K562 (cell line): ENCODE data around the gene ATF4.

Experiments used
- CTCF ChIP-seq, 3 experiments: IDR thresholded peaks in 2 of 3; conservative IDR thresholded peaks in 1 of 3; 2 replicates each; pipeline ENCODE4 v1.5.1; 2011 to 2012; ENCODE audit warnings: low read length in 3 of 3, mild to moderate bottlenecking in 3 of 3, control low read depth in 2 of 3, improper control_type of control experiment in 1 of 3, inconsistent platforms in 1 of 3, low read depth in 1 of 3, mixed read lengths in 1 of 3, moderate library complexity in 1 of 3; ENCODE audit not compliant: insufficient read depth in 2 of 3
- EP300 ChIP-seq: IDR thresholded peaks from 2 replicates; pipeline ENCODE4 v1.6.1; 2012; ENCODE audit warnings: low read length, improper control_type of control experiment
- ETV5 ChIP-seq: sonication (generic); formaldehyde crosslinking; IDR thresholded peaks from 2 replicates; pipeline ENCODE4 v1.4.0; 2020; ENCODE audit warnings: low read depth, mild to moderate bottlenecking, missing genetic modification reagents
- FOXA1 ChIP-seq: fragments of 450-650 bp; IDR thresholded peaks from 2 replicates; pipeline ENCODE4 v1.6.1; 2016; ENCODE audit warnings: mild to moderate bottlenecking, borderline replicate concordance
- NFYB ChIP-seq: IDR thresholded peaks from 2 replicates; pipeline ENCODE4 v1.6.1; 2011; ENCODE audit warnings: mild to moderate bottlenecking, moderate library complexity; ENCODE audit not compliant: insufficient read length; ENCODE audit errors: extremely low read depth
- POLR2A ChIP-seq: fragments of 450-650 bp; conservative IDR thresholded peaks from 2 replicates; pipeline ENCODE4 v1.6.1; 2016
- POLR3A ChIP-seq: IDR thresholded peaks from 2 replicates; pipeline ENCODE4 v1.6.1; 2011; ENCODE audit warnings: borderline replicate concordance, mild to moderate bottlenecking, moderate library complexity; ENCODE audit not compliant: insufficient read length, insufficient read depth; ENCODE audit errors: extremely low read depth
- TEAD1 ChIP-seq, 2 experiments: fragments of 450-650 bp in 1 of 2; sonication (generic) in 1 of 2; formaldehyde crosslinking; IDR thresholded peaks; 2 replicates each; pipeline versions ENCODE4 v1.4.0 to v1.8.0; 2020 to 2022; ENCODE audit warnings: mild to moderate bottlenecking in 2 of 2, missing genetic modification reagents in 1 of 2
- ZFX ChIP-seq: sonication (generic); formaldehyde crosslinking; IDR thresholded peaks from 2 replicates; pipeline ENCODE4 v1.8.0; 2022; ENCODE audit warnings: mild to moderate bottlenecking, missing genetic modification reagents, moderate library complexity
- ZNF140 ChIP-seq: fragments of 250-450 bp; sonication (Bioruptor Pico); IDR thresholded peaks from 2 replicates; pipeline ENCODE4 v1.8.0; 2021; ENCODE audit warnings: moderate library complexity, mild to moderate bottlenecking, inconsistent platforms
- ZNF639 ChIP-seq, 2 experiments: fragments of 200-800 bp in 1 of 2; sonication (Bioruptor generic) in 1 of 2; sonication (generic) in 1 of 2; formaldehyde crosslinking in 1 of 2; IDR thresholded peaks in 1 of 2; conservative IDR thresholded peaks in 1 of 2; 2 replicates each; pipeline versions ENCODE4 v1.5.0 to v1.6.1; 2016 to 2020; ENCODE audit warnings: missing compliant biosample characterization in 1 of 2, missing genetic modification characterization in 1 of 2, missing genetic modification reagents in 1 of 2
- TF ChIP-seq, protein P1 (sequence below): fragments of 250-450 bp; sonication (Bioruptor Pico); IDR thresholded peaks from 2 replicates; pipeline ENCODE4 v1.4.0; 2020; ENCODE audit warnings: mild to moderate bottlenecking, moderate library complexity
- TF ChIP-seq, protein P2 (sequence below): fragments of 450-650 bp; formaldehyde crosslinking; conservative IDR thresholded peaks from 2 replicates; pipeline ENCODE4 v1.4.0; 2022; ENCODE audit warnings: mild to moderate bottlenecking, missing genetic modification characterization

- no peak for TF ChIP-seq ZNF639 (CRISPR knock-in tag; conservative IDR thresholded peaks at IDR 0.05 in 1 of 2, IDR thresholded peaks at IDR 0.05 in 1 of 2)
- TF ChIP-seq ZFX = no peak
- TF ChIP-seq CTCF (IDR thresholded peaks at IDR 0.05 in 2 of 3, conservative IDR thresholded peaks at IDR 0.05 in 1 of 3; ENCODE audit: insufficient read depth in 2 of 3, low read depth in 1 of 3, low read length in 3 of 3) = no peak
- TF ChIP-seq ZNF140 (CRISPR knock-in tag) = no peak
- TF ChIP-seq EP300 = no peak
- TF ChIP-seq, protein P1, sequence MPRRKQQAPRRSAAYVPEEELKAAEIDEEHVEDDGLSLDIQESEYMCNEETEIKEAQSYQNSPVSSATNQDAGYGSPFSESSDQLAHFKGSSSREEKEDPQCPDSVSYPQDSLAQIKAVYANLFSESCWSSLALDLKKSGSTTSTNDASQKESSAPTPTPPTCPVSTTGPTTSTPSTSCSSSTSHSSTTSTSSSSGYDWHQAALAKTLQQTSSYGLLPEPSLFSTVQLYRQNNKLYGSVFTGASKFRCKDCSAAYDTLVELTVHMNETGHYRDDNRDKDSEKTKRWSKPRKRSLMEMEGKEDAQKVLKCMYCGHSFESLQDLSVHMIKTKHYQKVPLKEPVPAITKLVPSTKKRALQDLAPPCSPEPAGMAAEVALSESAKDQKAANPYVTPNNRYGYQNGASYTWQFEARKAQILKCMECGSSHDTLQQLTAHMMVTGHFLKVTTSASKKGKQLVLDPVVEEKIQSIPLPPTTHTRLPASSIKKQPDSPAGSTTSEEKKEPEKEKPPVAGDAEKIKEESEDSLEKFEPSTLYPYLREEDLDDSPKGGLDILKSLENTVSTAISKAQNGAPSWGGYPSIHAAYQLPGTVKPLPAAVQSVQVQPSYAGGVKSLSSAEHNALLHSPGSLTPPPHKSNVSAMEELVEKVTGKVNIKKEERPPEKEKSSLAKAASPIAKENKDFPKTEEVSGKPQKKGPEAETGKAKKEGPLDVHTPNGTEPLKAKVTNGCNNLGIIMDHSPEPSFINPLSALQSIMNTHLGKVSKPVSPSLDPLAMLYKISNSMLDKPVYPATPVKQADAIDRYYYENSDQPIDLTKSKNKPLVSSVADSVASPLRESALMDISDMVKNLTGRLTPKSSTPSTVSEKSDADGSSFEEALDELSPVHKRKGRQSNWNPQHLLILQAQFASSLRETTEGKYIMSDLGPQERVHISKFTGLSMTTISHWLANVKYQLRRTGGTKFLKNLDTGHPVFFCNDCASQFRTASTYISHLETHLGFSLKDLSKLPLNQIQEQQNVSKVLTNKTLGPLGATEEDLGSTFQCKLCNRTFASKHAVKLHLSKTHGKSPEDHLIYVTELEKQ (CRISPR knock-in tag) = no peak
- no peak for TF ChIP-seq POLR2A
- TF ChIP-seq, protein P2, sequence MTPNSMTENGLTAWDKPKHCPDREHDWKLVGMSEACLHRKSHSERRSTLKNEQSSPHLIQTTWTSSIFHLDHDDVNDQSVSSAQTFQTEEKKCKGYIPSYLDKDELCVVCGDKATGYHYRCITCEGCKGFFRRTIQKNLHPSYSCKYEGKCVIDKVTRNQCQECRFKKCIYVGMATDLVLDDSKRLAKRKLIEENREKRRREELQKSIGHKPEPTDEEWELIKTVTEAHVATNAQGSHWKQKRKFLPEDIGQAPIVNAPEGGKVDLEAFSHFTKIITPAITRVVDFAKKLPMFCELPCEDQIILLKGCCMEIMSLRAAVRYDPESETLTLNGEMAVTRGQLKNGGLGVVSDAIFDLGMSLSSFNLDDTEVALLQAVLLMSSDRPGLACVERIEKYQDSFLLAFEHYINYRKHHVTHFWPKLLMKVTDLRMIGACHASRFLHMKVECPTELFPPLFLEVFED = no peak
- no peak for TF ChIP-seq ETV5
- no peak for TF ChIP-seq POLR3A
- no peak for TF ChIP-seq TEAD1 (CRISPR knock-in tag; IDR thresholded peaks at IDR 0.05)
- TF ChIP-seq NFYB = no peak
- no peak for TF ChIP-seq FOXA1
Observed at GRCh38 chr22:39498368-39498767, 22.0 kb upstream of the ATF4 start.
